ENCODE measurements around the gene NFYB.
"Not testable (repeated sequence)": the region's sequence is repeated elsewhere in the genome, so short reads cannot be mapped to it uniquely, and the experiment has no call there.

NFYB gene

DNA sequence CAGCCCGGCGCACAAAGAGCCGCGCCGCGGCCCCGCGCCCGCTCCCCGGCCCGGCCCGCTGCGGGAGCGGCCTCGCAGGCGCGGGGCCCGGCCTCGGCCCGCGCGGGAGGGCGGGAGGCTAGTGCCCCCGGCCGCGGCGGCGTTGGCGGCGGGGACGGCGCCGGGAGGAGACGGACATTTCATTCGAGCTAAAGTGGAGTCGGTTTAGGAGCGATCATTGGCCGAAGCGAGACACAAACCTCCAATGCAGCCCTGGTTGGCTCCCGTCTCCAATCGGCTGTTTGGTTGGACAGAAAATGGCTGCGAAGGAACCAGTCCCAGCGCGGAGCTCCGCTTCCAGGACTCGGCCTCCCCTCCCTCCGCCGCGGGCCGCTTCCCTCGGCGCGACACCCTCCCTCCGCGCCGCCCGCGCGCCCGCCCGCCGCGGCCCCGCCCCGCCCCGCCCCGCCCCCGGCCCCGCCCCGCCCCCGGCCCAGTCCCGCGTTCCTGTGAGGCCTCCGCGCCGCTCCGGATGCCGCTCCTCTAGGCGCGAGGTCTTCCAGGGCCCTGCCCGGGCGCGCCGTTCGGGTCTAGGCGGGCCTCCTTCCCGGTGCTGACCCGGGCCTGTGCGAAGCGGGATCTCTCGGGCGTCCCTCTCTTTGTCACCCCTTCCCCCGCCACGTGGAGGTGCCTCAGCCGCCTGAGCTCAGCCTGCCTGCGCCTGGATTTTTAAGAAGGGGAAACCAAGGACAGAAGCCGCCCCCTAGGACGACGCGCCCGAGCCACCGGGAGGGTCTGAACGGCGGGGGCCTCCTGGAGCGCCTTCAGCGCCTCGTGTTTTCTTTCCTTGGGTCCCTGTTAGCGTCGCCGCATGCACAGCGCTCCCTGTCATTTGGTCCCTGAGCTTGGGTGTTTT lies at the start of gene NFYB:
Gene NFYB, minus strand, starts transcription at position 309 of the 895 bp plus-strand sequence. CDS start 2,757 bp downstream, outside the sequence.
- DNase-seq, result peak; percentile 97

DNA sequence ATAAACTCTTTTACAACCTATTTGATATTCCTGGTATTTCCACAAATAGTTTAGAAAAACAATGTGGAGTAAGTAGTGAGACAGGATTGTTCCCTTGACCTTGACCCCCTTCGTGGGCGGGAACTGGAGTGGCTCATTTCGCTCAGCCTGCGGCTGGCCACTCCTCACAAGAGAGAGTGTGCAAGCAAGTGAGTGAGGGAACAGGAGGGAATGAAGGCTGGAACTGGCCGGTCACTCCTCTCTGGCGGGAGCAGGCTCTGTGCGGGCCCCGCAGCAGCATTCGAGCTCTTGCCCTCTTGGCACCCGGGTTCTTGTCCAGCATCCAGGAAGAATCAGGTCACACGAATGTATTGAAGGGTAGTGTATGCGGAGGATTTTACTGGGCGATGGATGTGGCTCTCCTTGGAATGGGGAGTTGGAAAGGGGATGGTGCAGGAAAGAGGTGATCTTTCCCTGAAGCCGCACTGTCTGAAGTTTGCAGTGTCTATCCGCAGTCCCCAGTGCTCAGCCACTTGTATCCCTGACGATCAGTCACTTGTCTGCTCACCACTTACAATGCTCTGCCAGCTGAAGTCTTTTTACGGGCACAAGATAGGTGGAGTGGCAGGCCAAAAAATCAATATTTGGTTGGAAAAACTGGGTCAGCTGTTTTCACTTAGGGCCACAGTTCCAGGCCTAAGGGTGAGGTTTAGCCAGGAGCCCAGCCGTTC lies 49.6 kb upstream of the NFYB start:
- DNase-seq, result no peak

DNA sequence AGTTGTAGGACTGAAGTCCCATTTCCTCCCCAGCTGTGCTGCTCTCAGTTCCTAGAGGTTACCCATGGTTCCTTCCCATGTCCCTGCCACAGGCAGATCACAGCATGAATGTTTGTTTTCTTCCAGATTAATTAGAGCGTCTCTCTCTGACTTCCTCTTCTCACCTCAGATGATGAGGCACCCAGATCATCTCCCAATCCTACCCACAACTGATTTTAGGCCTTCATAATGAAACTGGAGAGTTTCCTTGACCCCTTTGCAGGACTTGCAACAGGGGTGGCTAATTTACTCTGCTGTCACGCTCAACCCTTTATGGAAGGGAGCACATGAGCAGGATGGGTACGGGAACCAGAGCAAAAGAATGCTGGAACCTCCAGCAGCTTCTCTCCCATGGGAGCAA lies 45.4 kb upstream of the NFYB start:
- DNase-seq, result no peak

DNA sequence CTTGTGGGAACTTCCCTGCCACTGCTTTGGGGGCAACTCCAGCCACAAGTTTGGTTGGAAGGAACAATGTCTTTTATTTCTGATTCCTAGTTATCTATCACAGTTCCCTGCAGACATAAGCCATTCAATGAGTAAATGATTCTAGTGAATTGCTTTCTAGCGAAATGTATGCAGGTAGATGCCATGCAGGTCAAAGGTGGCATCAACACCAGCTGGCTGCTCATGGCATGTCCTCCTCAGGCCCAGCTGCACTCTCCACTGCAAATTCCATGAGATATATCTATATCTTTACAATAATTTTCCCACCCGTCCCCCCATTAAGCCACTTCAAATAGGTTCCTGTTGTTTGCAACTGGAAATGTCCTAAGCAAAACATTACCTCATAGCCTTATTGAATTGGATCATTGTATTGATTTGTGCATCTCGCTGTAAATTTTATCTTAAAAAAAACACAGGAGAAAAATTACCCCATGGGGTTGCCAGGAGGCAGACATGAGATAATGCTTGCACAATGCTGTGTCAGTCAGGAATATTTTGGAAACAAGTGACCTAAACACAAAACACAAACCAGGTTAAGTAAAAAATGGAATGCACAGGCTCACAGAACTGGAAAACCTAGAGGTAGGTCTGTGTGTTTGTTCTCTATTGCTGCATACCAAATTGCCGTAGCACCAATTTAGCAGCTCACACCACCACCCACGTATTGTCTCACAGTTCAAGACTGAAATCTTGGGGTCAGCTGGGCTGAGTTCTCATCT lies 44.8 kb upstream of the NFYB start:
- no peak for DNase-seq

DNA sequence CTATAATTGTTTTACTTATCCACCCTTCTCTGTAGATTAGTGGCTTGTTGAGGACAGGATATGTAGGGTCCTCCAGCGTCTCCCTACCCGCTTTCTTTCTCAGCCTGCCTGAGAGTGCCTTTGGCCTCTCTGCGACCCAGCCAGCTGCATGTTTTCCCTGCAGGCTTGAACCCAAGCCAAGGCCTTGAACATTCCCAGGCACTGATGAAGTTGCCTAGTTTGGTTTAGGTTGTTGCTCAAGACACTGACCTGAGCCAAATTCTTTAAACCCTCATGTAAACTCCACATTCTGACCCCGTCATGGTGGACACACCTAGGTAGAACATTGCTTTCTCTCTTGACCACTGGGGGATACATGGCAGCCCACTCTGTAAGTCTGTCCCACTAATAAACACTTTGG lies 44.1 kb upstream of the NFYB start:
- no peak for DNase-seq

DNA sequence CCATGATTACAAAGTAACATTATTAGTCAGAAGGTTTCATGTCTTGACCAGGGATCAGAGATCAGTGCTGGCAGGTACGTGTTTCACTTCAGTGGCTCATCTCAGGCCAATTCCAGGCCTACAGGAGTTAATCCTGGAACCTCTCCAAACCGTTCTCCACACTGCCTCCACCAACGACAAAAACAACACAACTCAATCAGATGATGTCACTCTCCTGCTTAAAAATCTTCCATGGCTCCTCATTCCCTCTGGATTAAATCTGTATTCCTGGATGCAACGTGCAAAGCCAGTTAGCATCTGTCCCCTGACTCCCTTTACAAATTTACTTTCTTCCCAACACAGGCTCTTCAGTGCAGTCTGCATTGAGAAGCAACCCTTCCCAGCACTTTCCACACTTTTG lies 43.3 kb upstream of the NFYB start:
- no peak for DNase-seq

DNA sequence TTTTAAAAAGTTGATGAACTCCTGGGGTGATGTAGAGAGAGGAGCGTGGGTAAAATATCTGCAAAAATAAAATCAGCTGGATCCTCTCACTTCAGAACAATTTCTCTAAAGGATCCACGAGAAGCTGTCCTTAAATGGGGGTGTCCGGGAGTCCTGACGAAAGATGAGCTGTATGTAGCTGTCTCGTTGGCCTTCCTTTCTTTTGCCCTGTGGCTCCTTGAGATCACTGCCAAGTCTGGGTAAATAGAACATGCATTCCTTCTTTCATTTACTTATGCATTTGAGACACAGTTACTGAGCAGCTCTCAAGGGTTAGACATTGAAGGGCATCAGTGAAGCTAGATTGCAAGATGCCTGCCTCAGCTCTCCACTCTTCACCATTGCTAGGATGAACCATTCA lies 42.4 kb upstream of the NFYB start:
- DNase-seq, result no peak

DNA sequence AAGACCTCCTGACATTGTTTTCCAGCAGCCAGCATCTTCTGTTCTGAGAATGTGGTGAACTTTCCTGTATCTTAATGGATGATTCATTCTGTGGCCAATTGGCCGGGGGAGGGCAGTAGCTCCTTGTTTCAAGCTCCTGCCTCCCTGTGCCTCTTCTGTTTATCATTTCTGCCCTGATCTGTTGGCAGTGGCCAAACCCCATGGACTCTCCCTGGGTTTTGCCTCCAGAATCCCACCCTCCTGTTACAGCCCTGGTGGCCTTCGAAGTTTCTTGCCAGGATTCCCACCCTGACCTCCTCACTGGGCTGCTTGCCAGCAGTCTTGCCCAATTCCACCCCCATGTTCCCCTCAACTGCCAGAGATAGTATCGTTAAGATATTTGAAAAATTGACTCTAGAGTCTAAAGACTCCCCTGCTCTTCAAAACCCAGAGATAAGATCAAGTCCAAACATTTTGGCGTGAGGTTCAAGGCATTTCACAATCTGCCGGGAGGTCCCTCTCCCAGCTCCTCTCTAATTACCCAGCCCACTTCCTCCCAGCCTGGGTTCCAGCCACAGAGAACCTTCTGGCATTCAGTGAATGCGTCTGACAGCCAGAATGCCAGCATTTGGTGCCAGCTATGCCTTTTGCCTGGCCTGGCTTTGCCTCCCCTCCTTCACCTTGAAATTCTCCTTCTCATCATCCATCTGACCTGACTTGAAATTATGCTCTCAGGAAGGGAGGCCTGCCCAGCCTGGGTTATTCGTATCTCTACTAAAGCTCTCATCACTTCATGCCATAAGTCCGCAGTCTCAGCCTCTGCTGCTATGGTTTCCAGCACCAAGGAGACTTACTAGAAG lies 39.9 kb upstream of the NFYB start:
- peak; percentile 90 for DNase-seq

DNA sequence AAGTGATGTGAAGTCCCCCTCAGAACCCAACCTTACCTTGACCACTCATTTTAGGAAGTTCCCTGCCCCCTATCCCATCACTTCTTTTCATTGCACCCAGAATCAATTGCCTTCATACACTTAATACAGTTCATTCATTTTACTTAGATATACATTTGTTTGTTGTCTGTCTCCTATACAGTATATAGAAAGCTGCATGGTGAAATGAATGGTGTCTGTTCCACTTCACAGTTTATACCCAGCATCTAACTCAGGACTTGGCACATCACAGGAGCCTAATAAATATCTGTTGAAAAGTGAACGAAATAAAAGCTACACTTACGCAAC lies 39.3 kb upstream of the NFYB start:
- DNase-seq, result no peak

DNA sequence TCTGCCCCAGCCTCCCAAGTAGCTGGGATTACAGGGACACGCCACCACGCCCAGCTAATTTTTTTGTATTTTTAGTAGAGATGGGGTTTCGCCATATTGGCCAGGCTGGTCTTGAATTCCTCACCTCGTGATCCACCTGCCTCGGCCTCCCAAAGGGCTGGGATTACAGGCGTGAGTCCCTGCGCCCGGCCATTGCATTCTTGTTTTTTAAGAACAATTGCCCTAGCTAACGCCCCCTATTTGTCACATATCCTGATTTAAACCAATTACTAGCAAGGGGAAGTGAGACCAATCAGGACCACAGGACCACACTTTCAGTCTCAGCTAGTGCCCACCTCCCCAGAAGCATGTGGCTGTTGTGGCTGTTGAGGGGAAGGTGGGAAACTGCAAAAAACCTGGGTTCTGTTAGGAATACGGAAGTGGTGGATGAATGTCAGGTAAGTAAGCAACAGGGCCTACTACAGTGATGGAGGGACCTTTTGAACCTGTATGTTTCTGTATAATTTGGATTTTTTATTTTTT lies 37.8 kb upstream of the NFYB start:
- peak; percentile 16 for DNase-seq

DNA sequence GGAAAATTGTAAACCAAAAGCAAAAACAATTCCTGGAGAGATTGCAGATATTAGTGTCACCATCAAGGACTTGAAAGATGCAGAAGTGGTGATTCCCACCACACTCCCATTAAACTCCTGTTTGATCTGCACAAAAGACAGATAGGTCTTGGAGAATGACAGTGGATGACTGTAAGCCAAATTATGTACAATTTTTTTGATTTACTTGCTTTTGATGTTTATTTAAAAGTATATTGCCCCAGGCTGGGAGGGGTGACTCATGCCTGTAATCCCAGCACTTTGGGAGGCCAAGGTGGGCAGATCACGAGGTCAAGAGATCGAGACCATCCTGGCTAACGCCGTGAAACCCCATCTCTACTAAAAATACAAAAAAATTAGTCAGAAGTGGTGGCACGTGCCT lies 35.8 kb upstream of the NFYB start:
- DNase-seq, result not testable (repeated sequence)

DNA sequence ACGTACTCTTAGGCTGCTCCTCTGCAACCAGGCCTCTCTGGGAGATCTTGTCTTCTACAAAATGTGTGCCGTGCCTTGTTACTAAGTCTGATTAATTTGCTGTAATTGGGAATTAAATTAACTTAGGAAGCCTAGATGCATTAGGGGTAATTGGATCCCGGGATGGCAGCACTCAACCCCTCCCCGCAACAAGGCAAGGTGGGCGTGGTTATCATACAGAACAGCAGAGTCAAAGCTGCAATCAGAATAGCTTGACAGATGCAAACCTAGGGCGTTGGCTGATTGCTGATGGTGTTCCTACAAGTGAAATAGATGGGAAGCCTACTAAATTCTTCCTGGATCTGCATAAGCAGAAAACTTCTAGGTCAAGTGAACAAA lies 34.5 kb upstream of the NFYB start:
- DNase-seq, result no peak

DNA sequence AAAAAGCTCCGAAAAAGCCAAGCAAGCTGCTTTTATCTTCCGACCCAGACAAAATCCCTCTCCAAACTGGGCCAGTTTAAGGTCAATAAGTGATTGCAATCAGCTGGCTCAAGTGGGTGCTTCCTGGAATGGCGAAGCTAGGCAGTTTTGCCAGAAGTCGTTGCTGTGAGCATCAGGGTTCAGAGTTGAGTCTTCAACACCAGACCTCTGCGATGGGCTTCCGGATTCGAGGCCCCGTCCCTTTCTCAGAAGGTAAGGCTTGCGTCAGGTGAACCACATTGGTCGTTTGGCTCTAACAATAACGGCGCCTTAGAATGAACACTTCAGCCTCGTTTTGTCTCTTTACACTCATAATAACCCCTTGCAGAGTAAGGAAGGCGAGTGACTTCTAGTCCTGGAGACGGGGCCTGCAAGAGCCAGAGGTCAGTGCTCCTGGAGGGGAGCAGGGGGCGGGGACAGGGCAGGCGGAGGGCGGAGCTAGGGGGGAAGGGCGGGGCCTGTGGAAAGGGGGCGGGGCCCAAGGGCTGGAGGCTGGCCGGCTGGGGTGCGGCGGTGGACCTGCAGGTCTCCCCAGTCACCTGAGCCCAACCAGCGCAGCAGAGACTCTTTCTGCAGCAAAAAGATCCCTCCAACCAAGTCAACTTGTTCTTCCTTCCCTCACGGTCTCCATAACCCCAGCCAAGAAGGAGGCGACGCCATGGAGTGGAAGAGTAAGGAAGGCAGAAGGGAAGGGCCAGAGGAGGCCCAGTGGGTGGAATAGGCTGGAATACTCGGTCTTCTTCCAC lies 34.0 kb upstream of the NFYB start:
- no peak for DNase-seq

DNA sequence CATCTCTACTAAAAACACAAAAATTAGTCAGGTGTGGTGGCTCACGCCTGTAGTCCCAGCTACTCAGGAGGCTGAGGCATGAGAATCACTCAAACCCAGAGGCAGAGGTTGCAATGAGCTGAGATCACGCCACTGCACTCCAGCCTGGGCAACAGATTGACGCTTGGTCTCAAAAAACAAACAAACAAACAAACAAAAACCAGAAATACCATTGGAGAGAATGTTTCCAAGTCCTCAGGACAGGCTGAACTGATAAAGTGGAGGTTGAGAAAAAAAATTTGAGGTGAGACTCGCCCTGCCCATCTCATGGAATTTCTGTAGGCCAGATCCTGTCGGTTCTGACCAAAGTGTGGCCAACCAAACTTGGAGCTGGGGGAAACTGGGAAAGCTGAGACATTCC lies 30.6 kb upstream of the NFYB start:
- DNase-seq, result no peak

DNA sequence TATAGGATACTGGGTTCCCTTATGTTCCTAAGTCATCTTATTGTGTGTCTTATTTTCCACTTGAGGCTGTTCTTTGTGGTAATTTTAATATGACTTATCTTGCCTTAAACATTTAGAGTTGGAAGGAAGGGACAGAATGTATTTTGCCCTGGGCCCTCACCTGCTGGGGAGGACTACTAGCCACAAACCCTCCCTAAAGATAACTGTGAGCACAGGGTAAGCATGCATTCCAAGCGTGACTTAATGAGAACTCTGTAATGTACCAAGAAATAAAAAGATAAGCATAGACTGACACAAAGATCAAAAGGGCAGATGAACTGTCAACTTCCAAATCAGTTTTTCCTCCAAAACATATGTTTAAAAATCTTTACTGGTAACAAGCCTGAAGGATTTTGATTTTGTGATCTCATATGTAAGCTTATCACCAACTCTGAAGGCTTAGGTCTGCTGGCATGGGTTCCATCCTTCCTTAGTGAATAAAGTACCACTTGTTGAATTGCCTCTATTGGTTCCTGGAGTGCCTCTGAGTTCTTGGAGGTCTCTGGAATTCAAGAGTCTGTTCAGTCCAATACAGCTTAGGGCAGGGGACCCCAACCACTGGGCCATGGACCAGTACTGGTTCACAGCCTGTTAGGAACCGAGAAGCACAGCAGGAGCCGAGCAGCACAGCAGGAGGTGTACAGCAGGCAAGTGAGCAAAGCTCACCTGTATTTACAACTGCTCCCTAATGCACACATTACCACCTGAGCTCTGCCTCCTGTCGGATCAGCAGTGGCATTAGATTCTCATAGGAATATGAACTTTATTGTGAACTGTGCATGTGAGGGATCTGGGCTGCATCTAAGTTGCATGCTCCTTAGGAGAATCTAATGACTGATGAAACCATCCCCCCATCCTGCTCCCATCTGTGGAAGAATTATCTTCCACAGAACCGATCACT lies 29.8 kb upstream of the NFYB start:
- DNase-seq, result no peak

DNA sequence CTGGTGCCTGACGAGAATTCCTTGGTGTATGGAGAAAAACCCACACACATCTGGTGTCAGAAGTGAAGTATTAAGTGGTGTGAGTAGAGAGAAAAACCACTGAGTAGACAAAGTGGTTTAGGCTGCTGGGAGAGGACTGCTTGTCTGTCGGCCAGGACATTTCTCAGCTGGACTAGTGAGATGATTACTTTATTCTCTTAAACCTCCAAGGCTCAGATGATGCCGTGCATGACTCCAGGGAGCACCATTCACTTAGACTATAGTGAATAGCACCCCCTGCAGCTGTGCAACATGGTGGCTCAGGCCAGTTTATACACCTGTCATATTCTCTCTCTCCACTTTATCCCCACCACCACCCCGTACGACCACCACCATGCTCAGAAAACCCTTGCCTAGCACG lies 28.5 kb upstream of the NFYB start:
- DNase-seq, result no peak

DNA sequence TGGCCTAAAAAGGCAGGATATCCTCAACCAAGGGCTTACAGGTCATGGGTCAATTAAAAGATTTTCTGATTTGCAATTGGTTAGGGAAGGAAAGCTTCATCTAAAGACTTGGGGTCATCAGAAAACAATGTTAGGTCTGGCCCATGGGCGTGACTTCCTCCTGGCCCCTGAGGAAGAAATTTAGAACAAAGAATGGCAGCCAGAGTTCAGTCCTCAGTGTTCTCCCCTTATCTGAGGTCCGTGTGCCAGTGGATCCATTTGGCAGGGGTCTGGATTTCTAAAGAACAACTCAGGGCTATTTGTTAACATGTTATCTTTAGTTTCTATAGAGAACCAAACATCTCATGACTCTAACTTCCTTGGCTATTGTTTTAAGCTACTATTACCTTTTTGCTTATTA lies 27.8 kb upstream of the NFYB start:
- DNase-seq, result no peak

DNA sequence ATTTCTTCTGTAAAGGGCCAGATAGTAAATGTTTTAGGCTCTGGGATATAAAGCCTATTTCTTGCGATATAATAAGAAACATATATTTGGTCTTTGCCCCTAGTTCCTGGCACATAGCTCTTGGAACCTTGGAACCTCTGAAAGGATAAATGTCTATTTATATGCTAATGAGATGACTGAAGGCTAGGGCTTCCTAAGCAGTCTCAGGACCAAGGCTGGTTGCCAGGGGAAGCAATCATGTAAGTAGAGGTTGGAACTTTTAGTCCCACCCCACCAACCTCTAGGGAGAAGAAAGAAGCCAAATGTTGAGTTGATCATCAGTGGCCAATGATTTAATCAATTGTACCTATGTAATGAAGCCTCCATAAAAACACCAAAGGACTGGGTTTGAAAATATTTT lies 26.6 kb upstream of the NFYB start:
- DNase-seq, result no peak

DNA sequence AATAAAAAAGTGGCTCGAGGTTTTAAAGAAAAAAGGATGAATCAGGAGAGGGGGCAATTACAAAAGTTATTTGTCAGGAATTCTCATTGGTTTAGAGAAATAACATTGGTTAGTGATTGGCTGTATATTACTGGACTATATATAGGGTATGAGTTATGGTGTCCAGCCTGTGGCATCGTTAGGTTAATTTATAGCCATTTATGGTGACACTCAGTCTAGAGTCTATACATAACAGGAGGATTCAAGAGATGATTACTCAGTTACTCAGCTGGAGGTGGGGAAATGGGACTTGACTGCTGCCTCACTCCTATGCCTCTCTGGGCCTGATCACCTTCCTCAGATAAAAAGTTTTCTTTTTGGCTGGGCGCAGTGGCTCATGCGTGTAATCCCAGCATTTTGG lies 25.6 kb upstream of the NFYB start:
- no peak for DNase-seq

DNA sequence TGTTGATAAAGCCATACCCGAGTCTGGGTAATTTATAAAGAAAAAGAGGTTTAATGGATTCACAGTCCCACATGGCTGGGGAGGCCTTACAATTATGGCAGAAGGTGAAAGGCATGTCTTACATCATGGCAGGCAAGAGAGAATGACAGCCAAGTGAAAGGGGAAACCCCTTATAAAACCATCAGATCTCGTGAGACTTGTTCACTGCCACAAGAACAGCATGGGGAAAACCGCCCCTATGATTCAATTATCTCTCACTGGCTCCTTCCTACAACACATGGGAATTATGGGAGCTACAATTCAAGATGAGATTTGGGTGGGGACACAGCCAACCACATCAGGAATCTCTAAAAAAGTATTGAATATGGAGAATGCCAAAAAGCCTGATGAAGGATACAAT lies 25.0 kb upstream of the NFYB start:
- peak; percentile 53 for DNase-seq
